Epithelial cell of esophagus (primary cell): ENCODE results near the gene VAV1.

ENCODE experiments used
- DNase-seq: peaks from one replicate; pipeline ENCODE4 v3.0.0; 2010; ENCODE audit warnings: low read depth
- H3K4me3 ChIP-seq: 2 replicates; pipeline ENCODE4 v1.5.1; 2011; ENCODE audit warnings: mild to moderate bottlenecking, low read length, control low read depth
- TF ChIP-seq, protein P1 (sequence below): IDR thresholded peaks from 2 replicates; pipeline ENCODE4 v1.5.1; 2011; ENCODE audit warnings: low read depth, mild to moderate bottlenecking, low read length, control low read depth, inconsistent platforms; ENCODE audit not compliant: insufficient read depth; ENCODE audit errors: missing control alignments

VAV1 gene

DNA sequence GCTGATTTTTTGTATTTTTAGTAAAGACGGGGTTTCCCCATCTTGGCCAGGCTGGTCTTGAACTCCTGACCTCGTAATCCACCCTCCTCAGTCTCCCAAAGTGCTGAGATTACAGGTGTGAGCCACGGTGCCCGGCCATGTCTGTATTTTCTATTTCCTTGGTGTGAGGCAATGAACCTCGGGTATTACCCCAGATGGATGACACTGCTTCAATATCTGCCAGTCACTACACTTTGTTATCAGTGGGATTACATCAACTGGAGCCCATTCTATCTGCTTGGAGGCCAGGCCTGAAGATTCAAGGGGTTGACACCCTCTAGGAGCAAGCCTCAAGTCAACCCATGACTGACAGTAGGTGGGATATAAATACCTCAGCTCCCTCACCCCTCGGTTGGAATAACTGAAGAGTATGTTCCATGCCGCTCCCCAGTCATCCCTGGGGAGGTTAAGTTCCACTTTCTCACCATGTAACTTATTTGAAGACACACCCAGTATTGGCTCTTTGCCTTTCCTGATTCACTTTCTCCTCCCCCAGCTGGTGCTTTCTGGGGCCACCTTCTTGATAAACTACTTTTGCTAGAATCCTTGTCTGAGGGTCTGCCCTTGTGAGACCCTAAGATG is 113.9 kb downstream of the VAV1 start:
- TF ChIP-seq, protein P1, sequence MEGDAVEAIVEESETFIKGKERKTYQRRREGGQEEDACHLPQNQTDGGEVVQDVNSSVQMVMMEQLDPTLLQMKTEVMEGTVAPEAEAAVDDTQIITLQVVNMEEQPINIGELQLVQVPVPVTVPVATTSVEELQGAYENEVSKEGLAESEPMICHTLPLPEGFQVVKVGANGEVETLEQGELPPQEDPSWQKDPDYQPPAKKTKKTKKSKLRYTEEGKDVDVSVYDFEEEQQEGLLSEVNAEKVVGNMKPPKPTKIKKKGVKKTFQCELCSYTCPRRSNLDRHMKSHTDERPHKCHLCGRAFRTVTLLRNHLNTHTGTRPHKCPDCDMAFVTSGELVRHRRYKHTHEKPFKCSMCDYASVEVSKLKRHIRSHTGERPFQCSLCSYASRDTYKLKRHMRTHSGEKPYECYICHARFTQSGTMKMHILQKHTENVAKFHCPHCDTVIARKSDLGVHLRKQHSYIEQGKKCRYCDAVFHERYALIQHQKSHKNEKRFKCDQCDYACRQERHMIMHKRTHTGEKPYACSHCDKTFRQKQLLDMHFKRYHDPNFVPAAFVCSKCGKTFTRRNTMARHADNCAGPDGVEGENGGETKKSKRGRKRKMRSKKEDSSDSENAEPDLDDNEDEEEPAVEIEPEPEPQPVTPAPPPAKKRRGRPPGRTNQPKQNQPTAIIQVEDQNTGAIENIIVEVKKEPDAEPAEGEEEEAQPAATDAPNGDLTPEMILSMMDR: no peak
- H3K4me3 ChIP-seq: no peak overlapping the region

DNA sequence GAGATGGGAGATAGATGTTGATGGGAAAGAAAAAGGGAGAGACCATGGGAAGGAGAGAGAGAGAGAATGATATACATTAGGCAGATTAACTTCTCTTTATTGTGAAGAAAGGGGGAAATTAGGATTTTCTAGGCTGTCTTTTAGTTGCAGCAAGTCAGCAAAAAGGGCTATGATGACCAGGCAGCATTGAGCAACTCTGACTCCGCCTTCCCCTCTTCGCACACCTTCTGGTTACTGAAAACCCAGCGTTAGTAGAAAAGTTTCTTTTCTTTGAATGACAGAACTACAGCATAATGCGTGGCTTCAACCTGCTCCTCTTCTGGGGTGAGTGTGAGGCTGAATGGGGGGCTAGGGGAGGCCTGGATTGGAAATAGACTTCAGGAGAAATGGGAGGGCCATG is 114.8 kb downstream of the VAV1 start, which contains the start of gene ADGRE1:
ADGRE1 (plus strand) TSS at position 264 of the 400 bp plus-strand sequence; CDS start at position 294, 30 bp downstream.
- no peak for DNase-seq
- H3K4me3 ChIP-seq: no peak within 1 kb of the TSS
- TF ChIP-seq, protein P1: no peak

More for the DNA sequence above, 113.9 kb downstream of the VAV1 start:
- DNase-seq: no peak

GRCh38 chr19:6888967-6889366 is 116.5 kb downstream of the VAV1 start:
- TF ChIP-seq, protein P1: no peak
- no peak overlapping the region for H3K4me3 ChIP-seq
- no peak for DNase-seq

DNA sequence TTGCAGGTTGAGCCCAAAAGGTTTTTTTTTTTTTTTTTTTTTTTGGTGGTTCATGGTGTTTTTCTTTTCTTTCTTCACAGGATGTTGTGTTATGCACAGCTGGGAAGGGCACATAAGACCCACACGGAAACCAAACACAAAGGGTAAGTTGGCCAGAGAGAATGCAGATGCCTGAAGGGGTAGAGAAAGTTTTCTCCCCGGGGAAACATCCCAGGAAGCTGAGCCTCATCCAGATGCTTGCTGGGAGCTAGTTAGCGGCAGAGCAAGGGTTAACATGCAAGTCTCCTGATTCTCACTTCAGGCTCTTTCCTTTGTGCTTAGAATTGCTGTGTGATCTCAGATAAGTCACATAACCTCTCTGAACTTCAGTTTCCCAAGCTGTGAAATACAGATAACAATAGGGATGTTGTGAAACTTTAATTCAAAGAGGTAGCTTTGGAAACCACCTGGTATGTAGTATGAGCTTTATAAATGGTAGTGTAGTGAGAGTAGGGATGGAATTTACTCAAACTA is 117.9 kb downstream of the VAV1 start:
- TF ChIP-seq, protein P1: no peak
- no peak overlapping the region for H3K4me3 ChIP-seq
- DNase-seq: no peak

GRCh38 chr19:6890938-6891337 is 118.4 kb downstream of the VAV1 start:
- no peak for DNase-seq
- H3K4me3 ChIP-seq: no peak overlapping the region

DNA sequence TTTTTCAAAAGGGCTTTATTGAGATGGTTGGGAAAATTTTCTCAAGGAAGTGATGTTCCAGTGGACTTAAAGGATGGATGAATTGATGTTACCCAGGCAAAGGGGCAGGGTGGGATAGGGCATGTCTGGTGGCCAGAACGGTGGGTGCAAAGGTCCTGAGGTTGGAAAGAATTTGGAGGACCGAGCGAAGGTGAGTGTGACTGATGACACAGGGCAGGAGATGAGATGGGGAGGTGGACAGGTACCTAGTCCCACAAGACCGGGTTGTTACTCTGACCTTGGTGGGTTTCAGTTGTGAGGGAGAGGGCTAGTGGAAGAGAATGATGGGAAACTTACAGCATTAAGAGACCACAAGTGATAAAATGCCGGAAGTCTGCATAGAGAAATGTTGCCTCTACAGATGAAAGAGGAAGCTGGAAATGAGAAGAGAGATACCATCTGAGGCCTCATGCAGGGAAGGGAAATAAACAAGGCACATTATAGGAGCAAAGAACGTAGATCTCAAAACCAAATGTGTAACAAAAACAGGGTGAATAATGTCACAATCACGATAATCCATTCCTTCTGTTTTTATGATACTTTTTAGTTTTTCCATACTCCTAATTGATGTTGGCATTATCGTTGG is 119.4 kb downstream of the VAV1 start:
- DNase-seq: no peak
- no peak overlapping the region for H3K4me3 ChIP-seq
- TF ChIP-seq, protein P1: no peak

More at GRCh38 chr19:6890938-6891337, 118.4 kb downstream of the VAV1 start:
- TF ChIP-seq, protein P1: no peak
